ENCODE measurements around the gene ATP6V0B. TPM values are rescaled to one million over a fixed set of nuclear protein-coding genes. Genes with fewer than 3 reads are reported as not detected.

ATP6V0B gene
- polyA plus RNA-seq, 1 experiment: 186 TPM

DNA sequence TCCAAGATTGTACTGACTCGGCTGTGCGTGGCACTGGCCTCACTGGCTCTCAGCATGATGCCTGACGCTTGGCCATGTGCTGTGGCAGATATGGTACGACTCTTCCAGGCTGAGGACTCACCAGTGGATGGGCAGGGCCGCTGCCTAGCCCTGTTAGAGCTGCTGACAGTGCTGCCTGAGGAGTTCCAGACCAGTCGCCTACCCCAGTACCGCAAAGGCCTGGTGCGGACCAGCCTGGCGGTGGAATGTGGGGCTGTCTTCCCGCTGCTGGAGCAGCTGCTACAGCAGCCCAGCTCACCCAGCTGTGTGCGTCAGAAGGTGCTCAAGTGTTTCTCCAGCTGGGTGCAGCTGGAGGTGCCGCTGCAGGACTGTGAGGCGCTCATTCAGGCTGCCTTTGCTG is 25.1 kb upstream of the ATP6V0B start:
- ChIA-PET CTCF (interaction anchor here (3.0 kb wide), 1 partner anchor 15 kb away, joined by 12 read pairs; no protein-coding TSS in a partner anchor), POLR2A (no interaction called here)
- TF ChIP-seq, protein P1, sequence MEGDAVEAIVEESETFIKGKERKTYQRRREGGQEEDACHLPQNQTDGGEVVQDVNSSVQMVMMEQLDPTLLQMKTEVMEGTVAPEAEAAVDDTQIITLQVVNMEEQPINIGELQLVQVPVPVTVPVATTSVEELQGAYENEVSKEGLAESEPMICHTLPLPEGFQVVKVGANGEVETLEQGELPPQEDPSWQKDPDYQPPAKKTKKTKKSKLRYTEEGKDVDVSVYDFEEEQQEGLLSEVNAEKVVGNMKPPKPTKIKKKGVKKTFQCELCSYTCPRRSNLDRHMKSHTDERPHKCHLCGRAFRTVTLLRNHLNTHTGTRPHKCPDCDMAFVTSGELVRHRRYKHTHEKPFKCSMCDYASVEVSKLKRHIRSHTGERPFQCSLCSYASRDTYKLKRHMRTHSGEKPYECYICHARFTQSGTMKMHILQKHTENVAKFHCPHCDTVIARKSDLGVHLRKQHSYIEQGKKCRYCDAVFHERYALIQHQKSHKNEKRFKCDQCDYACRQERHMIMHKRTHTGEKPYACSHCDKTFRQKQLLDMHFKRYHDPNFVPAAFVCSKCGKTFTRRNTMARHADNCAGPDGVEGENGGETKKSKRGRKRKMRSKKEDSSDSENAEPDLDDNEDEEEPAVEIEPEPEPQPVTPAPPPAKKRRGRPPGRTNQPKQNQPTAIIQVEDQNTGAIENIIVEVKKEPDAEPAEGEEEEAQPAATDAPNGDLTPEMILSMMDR (IDR thresholded peaks at IDR 0.05; ENCODE audit: insufficient read depth, low read depth, low read length): no peak
- DNase-seq (ENCODE audit: low read depth): no peak
- no peak overlapping the region for H3K4me3 ChIP-seq (ENCODE audit: low read depth, low read length)
- no peaks in the 10 kb centered on the region for H3K27me3 ChIP-seq (ENCODE audit: control insufficient read depth, insufficient read depth, low read length)
- peaks cover 5% of the 10 kb centered on the region for H3K36me3 ChIP-seq (ENCODE audit: control insufficient read depth, insufficient read depth, low read length)

DNA sequence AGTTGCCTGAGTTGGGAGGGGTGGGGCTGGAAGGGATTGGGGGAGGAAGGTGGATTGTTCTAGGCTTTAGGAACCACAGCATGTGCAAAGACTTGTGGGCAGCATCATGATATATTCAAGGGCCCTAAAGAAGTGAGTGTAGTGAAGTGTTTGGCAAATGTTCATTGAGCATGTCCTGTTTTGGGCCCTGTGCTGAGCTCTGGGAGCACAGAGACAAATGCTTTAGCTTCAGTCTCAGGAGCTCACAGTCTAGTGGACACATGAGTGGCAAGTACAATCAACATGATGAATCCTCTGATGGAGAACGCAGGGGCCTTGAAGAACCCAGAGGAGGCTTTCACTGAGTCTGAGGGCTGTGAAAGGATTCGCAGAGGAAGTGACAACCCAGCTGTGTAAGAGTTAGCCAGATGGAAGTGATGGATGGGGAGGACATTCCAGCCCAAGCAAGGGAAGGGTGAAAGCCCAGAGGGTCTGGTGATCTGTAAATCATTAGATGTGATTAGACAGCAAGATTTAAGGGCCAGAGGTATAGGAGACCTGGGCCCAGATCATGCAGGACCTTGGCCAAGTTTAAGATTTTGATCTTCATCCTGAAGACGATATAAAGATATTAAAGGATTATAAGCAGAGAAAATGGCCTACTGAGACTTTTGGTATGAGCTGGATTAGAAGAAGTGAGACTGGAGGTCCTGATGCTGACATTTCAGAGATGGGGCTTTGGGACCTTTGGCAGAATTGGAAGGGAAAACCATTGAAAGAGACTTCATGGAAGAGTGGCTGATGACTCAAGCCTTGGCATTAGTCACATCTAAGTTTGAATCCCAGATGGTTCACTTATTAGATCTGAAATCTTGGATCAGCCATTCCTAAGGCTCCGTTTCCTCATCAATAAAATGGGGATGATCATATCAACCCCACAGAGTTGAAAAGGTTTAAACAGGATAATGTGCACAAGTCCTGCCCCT is 23.5 kb upstream of the ATP6V0B start:
- ChIA-PET POLR2A (no interaction called here), CTCF (interaction anchor here (1.3 to 3.0 kb wide), 2 partner anchors 17 to 188 kb away, joined by 6 to 12 read pairs; no protein-coding TSS in a partner anchor)
- TF ChIP-seq, protein P1 (IDR thresholded peaks at IDR 0.05; ENCODE audit: insufficient read depth, low read depth, low read length): no peak
- no peak for DNase-seq (ENCODE audit: low read depth)
- Histone ChIP-seq H3K4me3 (ENCODE audit: low read depth, low read length) (no peak overlapping the region), H3K36me3 (ENCODE audit: control insufficient read depth, insufficient read depth, low read length) (peaks cover 6% of the 10 kb centered on the region), H3K27me3 (ENCODE audit: control insufficient read depth, insufficient read depth, low read length) (no peaks in the 10 kb centered on the region)

DNA sequence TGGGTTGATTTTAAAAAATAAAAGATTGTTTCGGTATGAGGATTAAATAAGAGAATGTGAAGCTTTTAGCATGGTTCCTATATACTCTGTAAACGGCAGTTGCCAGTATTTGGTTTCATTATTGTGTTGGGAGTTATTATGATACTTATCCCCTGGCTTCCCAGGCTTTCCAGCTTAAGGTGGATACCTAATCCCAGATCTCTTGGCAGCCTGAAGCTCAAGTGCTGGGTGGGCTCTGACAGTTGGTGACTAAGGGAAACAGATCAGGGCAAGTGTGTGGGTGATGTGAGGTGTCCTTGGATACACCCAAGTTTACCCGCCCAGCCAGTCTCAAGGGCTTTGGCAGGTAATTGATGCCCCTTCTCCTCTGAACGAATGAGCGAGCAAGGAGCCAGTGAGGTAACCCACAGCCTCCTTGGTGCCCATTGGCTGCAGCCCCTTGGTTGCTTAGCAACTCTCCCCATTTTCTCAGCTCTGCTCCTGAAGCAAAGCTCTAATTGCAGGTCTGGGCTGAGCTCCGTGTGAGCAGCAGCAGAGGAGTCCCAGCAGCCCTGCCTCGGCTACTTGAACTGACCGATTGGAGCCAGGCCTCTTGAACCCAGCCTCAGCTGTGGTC is 21.9 kb upstream of the ATP6V0B start:
- ChIA-PET CTCF (interaction anchor here (1.2 to 1.5 kb wide), 2 partner anchors 18 to 189 kb away, joined by 6 read pairs; no protein-coding TSS in a partner anchor), POLR2A (no interaction called here)
- no peaks in the 10 kb centered on the region for H3K27me3 ChIP-seq (ENCODE audit: control insufficient read depth, insufficient read depth, low read length)
- DNase-seq (ENCODE audit: low read depth): no peak
- TF ChIP-seq, protein P1 (IDR thresholded peaks at IDR 0.05; ENCODE audit: insufficient read depth, low read depth, low read length): no peak
- H3K36me3 ChIP-seq (ENCODE audit: control insufficient read depth, insufficient read depth, low read length): peaks cover 14% of the 10 kb centered on the region
- no peak overlapping the region for H3K4me3 ChIP-seq (ENCODE audit: low read depth, low read length)

DNA sequence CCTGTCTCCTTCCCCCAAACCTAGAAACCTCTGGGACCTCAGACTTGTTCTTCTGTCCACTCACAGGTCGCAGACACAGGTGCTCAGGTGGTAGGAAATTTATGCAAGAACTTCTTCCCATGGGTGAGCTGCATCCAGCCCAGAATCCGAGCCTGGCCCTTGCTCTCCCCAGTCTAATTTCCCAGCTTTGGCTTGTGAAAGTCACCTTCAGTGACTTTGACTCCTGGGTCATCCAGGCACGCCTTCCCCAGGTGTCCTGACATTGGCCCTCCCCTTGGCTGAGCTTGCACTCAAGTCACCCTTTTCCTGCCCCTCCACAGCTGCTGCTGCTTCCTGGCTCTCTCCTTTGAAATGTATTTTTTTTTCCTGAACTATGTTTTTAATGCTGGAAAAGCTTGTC is 21.4 kb upstream of the ATP6V0B start:
- Histone ChIP-seq H3K36me3 (ENCODE audit: control insufficient read depth, insufficient read depth, low read length) (peaks cover 16% of the 10 kb centered on the region), H3K27me3 (ENCODE audit: control insufficient read depth, insufficient read depth, low read length) (no peaks in the 10 kb centered on the region), H3K4me3 (ENCODE audit: low read depth, low read length) (no peak overlapping the region)
- ChIA-PET POLR2A (no interaction called here), CTCF (interaction anchor here (1.2 to 1.5 kb wide), 2 partner anchors 19 to 190 kb away, joined by 6 read pairs; no protein-coding TSS in a partner anchor)
- TF ChIP-seq, protein P1 (IDR thresholded peaks at IDR 0.05; ENCODE audit: insufficient read depth, low read depth, low read length): no peak
- DNase-seq (ENCODE audit: low read depth): no peak

DNA sequence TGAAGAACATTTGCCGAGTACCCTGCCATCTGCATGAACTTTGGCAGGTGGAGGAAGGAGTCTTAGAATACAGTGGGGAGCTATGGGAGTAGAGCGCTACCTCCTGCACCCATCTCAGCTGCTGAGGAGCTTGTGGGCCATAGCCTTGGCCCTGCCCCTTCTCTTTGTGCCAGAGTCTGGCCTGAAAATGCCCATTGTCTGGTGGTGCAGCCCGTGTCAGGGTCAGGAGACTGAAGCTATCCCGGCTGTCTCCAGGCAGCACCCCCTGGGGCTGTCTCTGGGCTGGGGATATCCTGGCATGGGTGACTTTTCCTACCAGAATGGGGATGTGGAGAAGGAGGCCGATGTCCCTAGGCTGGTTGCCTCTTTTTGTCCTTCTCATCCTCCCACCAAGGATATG is 20.7 kb upstream of the ATP6V0B start:
- TF ChIP-seq, protein P1 (IDR thresholded peaks at IDR 0.05; ENCODE audit: insufficient read depth, low read depth, low read length): no peak
- ChIA-PET CTCF (interaction anchor here (1.2 to 1.5 kb wide), 2 partner anchors 20 to 190 kb away, joined by 6 read pairs; no protein-coding TSS in a partner anchor), POLR2A (no interaction called here)
- no peak for DNase-seq (ENCODE audit: low read depth)
- Histone ChIP-seq H3K27me3 (ENCODE audit: control insufficient read depth, insufficient read depth, low read length) (no peaks in the 10 kb centered on the region), H3K36me3 (ENCODE audit: control insufficient read depth, insufficient read depth, low read length) (peaks cover 17% of the 10 kb centered on the region), H3K4me3 (ENCODE audit: low read depth, low read length) (no peak overlapping the region)
